GM21360 (cell line): Measurements from ENCODE around the gene RNF8.
"Not testable (repeated sequence)": the region's sequence is repeated elsewhere in the genome, so short reads cannot be mapped to it uniquely, and the experiment has no call there.

Source experiments
- ATAC-seq: cut with Tn5 transposase; IDR thresholded peaks from one replicate; pipeline ENCODE4 v1.9.1; 2021; ENCODE audit warnings: mild to moderate bottlenecking, moderate library complexity; ENCODE audit not compliant: unreplicated experiment

The RNF8 gene

GRCh38 chr6:37353761-37354525 is at the start of gene RNF8:
RNF8 (plus strand) TSS chr6:37353983; CDS start chr6:37354165, 182 bp downstream.
- ATAC-seq = peak; percentile 82

- ATAC-seq = no peak
Measured at GRCh38 chr6:37304766-37305165, 49.0 kb upstream of the RNF8 start.

GRCh38 chr6:37305841-37306425 is 47.9 kb upstream of the RNF8 start:
- no peak for ATAC-seq

- ATAC-seq = no peak
Measured at GRCh38 chr6:37306624-37307222, 47.1 kb upstream of the RNF8 start.

- ATAC-seq = not testable (repeated sequence)
Measured at GRCh38 chr6:37307484-37307883, 46.3 kb upstream of the RNF8 start.

GRCh38 chr6:37308069-37308815 is 45.5 kb upstream of the RNF8 start:
- ATAC-seq = no peak

- no peak for ATAC-seq
Measured at GRCh38 chr6:37309046-37309445, 44.7 kb upstream of the RNF8 start.

GRCh38 chr6:37309692-37310091 is 44.1 kb upstream of the RNF8 start:
- no peak for ATAC-seq

GRCh38 chr6:37310966-37311365 is 42.8 kb upstream of the RNF8 start:
- no peak for ATAC-seq

GRCh38 chr6:37311741-37312473 is 41.9 kb upstream of the RNF8 start:
- ATAC-seq = no peak

- no peak for ATAC-seq
Measured at GRCh38 chr6:37313723-37314486, 39.9 kb upstream of the RNF8 start.

- no peak for ATAC-seq
Measured at GRCh38 chr6:37314487-37315156, 39.2 kb upstream of the RNF8 start.

- ATAC-seq = no peak
Measured at GRCh38 chr6:37315157-37315515, 38.6 kb upstream of the RNF8 start.

- no peak for ATAC-seq
Measured at GRCh38 chr6:37316071-37316470, 37.7 kb upstream of the RNF8 start.

- no peak for ATAC-seq
Measured at GRCh38 chr6:37317312-37318038, 36.3 kb upstream of the RNF8 start.

- ATAC-seq = no peak
Measured at GRCh38 chr6:37319156-37319555, 34.6 kb upstream of the RNF8 start.

GRCh38 chr6:37319856-37320480 is 33.8 kb upstream of the RNF8 start:
- no peak for ATAC-seq

- ATAC-seq = no peak
Measured at GRCh38 chr6:37320646-37321045, 33.1 kb upstream of the RNF8 start.
